Left lung (tissue), 10 donors: Measurements from ENCODE around the gene TCTN2. TPM values are rescaled to one million over a fixed set of nuclear protein-coding genes. Genes with fewer than 3 reads are reported as not detected.

ENCODE experiments used
- ATAC-seq: fragments of 200-7000 bp; cut with Tn5 transposase; one replicate; pipeline ENCODE4 v1.9.1; 2020; ENCODE audit warnings: moderate library complexity
- DNase-seq, 4 donors: peaks; one replicate each; pipeline ENCODE4 v3.0.0-alpha.2; 2013 to 2020
- H3K27ac ChIP-seq, 2 donors: fragments of 200-600 bp; sonication (generic) in 1 of 2; one replicate each; pipeline versions ENCODE4 v1.5.0 to v1.8.0; 2020 to 2021
- H3K27me3 ChIP-seq, 2 donors: fragments of 200-600 bp; sonication (generic) in 1 of 2; one replicate each; pipeline versions ENCODE4 v1.5.0 to v1.8.0; 2020 to 2021
- H3K36me3 ChIP-seq, 2 donors: fragments of 200-600 bp; sonication (generic) in 1 of 2; one replicate each; pipeline versions ENCODE4 v1.5.0 to v1.8.0; 2020 to 2021
- H3K4me1 ChIP-seq, 2 donors: fragments of 200-600 bp; one replicate each; pipeline ENCODE4 v1.8.0; 2021
- H3K4me3 ChIP-seq, 2 donors: fragments of 200-600 bp; sonication (generic) in 1 of 2; one replicate each; pipeline versions ENCODE4 v1.5.0 to v1.8.0; 2020 to 2021; ENCODE audit warnings: mild to moderate bottlenecking in 1 of 2
- H3K9me3 ChIP-seq, 2 donors: fragments of 200-600 bp; sonication (generic) in 1 of 2; one replicate each; pipeline versions ENCODE4 v1.5.0 to v1.8.0; 2020 to 2021
- CTCF ChIP-seq, 2 donors: fragments of 200-600 bp; sonication (generic) in 1 of 2; IDR thresholded peaks; one replicate each; pipeline versions ENCODE4 v1.5.0 to v1.8.0; 2021; ENCODE audit warnings: antibody characterized with exemption in 2 of 2
- intact Hi-C, 2 donors: fragments of 100-400 bp; cut with DNase I; formaldehyde crosslinking; loops; one replicate each; pipeline versions ENCODE4 v1.11.2 to v1.14.2; 2022
- polyA plus RNA-seq, 6 donors: library from polyadenylated mRNA; unstranded; fragments of 120-200 nt; gene quantifications; one replicate each; pipeline ENCODE4 v1.2.1, GENCODE V29; 2013; ENCODE audit not compliant: insufficient read length in 6 of 6
- total RNA-seq, 2 donors: library from RNA; stranded (reverse); fragmentation: NEBNext Ultra II Directional; extraction: Animal tissue kit (Norgen Biotek cat#: 25700); gene quantifications; one replicate each; pipeline ENCODE4 v1.2.1, GENCODE V29; 2021
- donor health status: DM: no; HTN: yes; CAD: no.
- donor health status: DM: no; HTN: no; CAD: no.

Gene TCTN2
- total and polyA plus RNA-seq, 8 donors, result 11.0 to 30.2 (median 24.6) TPM

GRCh38 chr12:123715195-123715594, 44.3 kb downstream of the TCTN2 start:
- intact Hi-C loops, result no loop called here
- Histone ChIP-seq H3K36me3 (peaks cover 0 to 11% of the 10 kb centered on the region in 2 donors), H3K4me3 (no peak overlapping the region), H3K27me3 (no peaks in the 10 kb centered on the region), H3K27ac (no peak overlapping the region), H3K9me3 (no peaks in the 10 kb centered on the region), H3K4me1 (peaks cover 5 to 34% of the 10 kb centered on the region in 2 donors)
- DNase-seq, result no peak
- TF ChIP-seq CTCF (IDR thresholded peaks at IDR 0.05), result no peak
- ATAC-seq, result no peak

GRCh38 chr12:123717350-123717749, 46.4 kb downstream of the TCTN2 start:
- Histone ChIP-seq H3K4me1 (peaks cover 5 to 27% of the 10 kb centered on the region in 2 donors), H3K27ac (no peak overlapping the region), H3K36me3 (peaks cover 0 to 31% of the 10 kb centered on the region in 2 donors), H3K4me3 (no peak overlapping the region), H3K9me3 (no peaks in the 10 kb centered on the region), H3K27me3 (no peaks in the 10 kb centered on the region)
- no peak for ATAC-seq
- intact Hi-C loops, result no loop called here
- DNase-seq, result no peak
- no peak for TF ChIP-seq CTCF (IDR thresholded peaks at IDR 0.05)

- intact Hi-C loops, result no loop called here
- Histone ChIP-seq H3K27ac (no peak overlapping the region), H3K4me3 (no peak overlapping the region), H3K9me3 (no peaks in the 10 kb centered on the region), H3K4me1 (peaks cover 0 to 3% of the 10 kb centered on the region in 2 donors), H3K36me3 (peaks cover 0 to 55% of the 10 kb centered on the region in 2 donors), H3K27me3 (no peaks in the 10 kb centered on the region)
- ATAC-seq (no peak), DNase-seq (no peak)
- TF ChIP-seq CTCF (IDR thresholded peaks at IDR 0.05), result no peak
Measured at GRCh38 chr12:123720141-123720814, 49.4 kb downstream of the TCTN2 start.

GRCh38 chr12:123721245-123721644, 50.3 kb downstream of the TCTN2 start:
- Histone ChIP-seq H3K27ac (no peak overlapping the region), H3K27me3 (no peaks in the 10 kb centered on the region), H3K9me3 (no peaks in the 10 kb centered on the region), H3K4me1 (no peaks in the 10 kb centered on the region), H3K36me3 (peaks cover 1 to 65% of the 10 kb centered on the region in 2 donors), H3K4me3 (no peak overlapping the region)
- ATAC-seq, result no peak
- DNase-seq, result no peak
- intact Hi-C loops, result no loop called here
- TF ChIP-seq CTCF (IDR thresholded peaks at IDR 0.05), result no peak

- peaks cover 2 to 81% of the 10 kb centered on the region in 2 donors for H3K36me3 ChIP-seq
- ATAC-seq (peak; percentile 90), DNase-seq (no peak)
- no peak overlapping the region for H3K4me3 ChIP-seq
- no peaks in the 10 kb centered on the region for H3K4me1 ChIP-seq
- no peaks in the 10 kb centered on the region for H3K9me3 ChIP-seq
- no peak for TF ChIP-seq CTCF (IDR thresholded peaks at IDR 0.05)
- intact Hi-C loops, result no loop called here
- H3K27ac ChIP-seq, result no peak overlapping the region
- H3K27me3 ChIP-seq, result no peaks in the 10 kb centered on the region
Measured at GRCh38 chr12:123723011-123723410, 52.1 kb downstream of the TCTN2 start.
